Adrenal gland (tissue), 5 donors: ENCODE data around the gene RABL6.

Experiments used
- POLR2A ChIP-seq, 2 donors: fragments of 450-650 bp; IDR thresholded peaks; one replicate each; pipeline ENCODE4 v1.6.1; 2017; ENCODE audit warnings: antibody characterized with exemption in 2 of 2, mild to moderate bottlenecking in 2 of 2, moderate library complexity in 1 of 2
- TF ChIP-seq, protein P1 (sequence below), 6 experiments: fragments of 450-650 bp in 4 of 6; fragments of 200-600 bp in 2 of 6; sonication (generic) in 1 of 6; IDR thresholded peaks; 1 replicate in 5 of 6; 2 replicates in 1 of 6; pipeline versions ENCODE4 v1.5.1 to v1.8.0; 2016 to 2021; ENCODE audit warnings: antibody characterized with exemption in 6 of 6, mild to moderate bottlenecking in 2 of 6, moderate library complexity in 1 of 6
- donor health status: DM: no; HTN: no; CAD: no.

DNA sequence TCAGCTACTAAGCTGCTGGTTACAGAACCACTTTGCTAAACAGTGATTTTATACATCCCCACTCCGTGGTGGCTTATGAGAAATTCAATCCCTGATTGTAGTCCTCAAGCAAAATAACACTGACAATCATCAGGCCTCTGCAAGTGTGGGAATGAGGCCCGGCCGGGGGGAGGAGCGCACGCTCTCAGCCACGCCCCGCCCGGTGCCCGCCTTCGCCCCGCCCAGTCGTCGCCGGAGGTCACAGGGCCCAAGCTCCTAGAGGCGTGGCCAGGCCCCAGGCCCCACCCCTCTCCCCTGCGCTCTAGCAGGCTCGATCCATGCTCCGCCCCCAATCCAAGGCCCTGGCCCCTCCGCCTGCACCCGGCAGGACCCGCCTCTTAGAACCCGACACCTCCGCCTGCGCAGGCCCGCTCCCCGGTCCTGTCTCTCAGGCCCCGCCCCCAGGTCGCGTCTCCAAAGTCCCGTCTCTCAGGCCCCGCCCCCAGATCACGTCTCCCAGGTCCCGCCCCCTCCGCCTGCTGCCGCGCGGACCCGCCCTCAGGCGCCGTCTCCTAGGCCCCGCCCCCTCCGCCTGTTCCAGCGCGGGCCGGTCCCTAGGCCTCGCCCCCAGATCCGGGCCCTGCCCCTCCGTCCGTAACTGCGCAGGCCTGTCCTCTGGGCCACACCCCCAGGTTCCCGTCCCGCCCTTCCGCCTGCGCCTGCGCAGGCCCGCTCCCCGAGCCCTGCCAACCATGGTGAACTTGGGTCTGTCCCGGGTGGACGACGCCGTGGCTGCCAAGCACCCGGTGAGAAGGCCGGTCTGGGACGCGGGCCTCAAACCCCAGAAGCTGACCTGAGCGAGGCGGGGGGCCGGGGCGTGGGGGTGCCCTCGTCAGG is 16.9 kb upstream of the RABL6 start, which contains the start of gene TMEM141:
- TF ChIP-seq, protein P1, sequence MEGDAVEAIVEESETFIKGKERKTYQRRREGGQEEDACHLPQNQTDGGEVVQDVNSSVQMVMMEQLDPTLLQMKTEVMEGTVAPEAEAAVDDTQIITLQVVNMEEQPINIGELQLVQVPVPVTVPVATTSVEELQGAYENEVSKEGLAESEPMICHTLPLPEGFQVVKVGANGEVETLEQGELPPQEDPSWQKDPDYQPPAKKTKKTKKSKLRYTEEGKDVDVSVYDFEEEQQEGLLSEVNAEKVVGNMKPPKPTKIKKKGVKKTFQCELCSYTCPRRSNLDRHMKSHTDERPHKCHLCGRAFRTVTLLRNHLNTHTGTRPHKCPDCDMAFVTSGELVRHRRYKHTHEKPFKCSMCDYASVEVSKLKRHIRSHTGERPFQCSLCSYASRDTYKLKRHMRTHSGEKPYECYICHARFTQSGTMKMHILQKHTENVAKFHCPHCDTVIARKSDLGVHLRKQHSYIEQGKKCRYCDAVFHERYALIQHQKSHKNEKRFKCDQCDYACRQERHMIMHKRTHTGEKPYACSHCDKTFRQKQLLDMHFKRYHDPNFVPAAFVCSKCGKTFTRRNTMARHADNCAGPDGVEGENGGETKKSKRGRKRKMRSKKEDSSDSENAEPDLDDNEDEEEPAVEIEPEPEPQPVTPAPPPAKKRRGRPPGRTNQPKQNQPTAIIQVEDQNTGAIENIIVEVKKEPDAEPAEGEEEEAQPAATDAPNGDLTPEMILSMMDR (IDR thresholded peaks at IDR 0.05) = no peak
- TF ChIP-seq POLR2A (IDR thresholded peaks at IDR 0.05) = peak in 1 of 2 donors; percentile 59
